NCI-H2196 treated with DMSO at 0.1 percent for 48 hours (cell line): ENCODE measurements around the gene CDK11B.
"Not testable (repeated sequence)": the region's sequence is repeated elsewhere in the genome, so short reads cannot be mapped to it uniquely, and the experiment has no call there.

Experiments used
- DNase-seq: peaks from one replicate; lab custom pipeline; 2025; ENCODE audit not compliant: unreplicated experiment; lab: John Stamatoyannopoulos, UW

Gene CDK11B

DNA sequence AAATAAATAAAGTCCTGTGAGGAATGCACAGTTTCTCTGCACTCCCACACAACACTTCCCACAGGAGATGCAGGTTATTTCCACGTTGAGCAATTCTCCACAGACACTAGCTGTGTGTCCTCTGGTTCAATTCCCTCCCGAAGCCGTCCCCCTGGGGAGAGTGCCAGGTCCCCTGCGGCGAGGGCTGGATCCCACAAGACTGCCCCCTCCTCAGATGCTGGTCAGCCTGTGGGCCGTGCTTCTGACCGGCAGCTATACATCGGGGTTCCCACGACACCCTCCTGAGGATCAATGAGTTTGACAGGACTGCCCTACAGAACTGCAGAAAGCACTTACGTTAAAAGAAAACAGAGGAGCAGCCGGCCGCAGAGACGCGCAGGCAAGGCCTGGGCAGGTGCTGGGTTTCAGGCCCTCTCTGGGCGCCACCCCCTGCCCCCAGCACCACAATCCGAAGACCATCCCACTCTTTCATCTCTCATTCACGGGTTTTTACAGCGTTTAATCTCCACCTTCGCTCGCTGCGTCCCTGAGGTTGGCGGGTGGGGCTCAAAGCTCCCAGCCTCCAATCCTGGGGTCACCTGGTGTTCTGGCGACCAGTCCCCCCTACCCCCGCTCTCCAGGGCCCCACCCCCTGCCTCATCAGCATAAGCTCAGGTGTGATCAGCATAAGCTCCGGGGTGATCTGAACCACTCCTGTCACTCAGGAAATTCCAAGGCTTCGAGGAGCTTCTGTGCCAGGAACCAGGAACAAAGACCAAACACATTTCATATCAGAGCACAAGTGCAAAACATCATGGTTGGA lies 24.5 kb upstream of the CDK11B start:
- no peak for DNase-seq

DNA sequence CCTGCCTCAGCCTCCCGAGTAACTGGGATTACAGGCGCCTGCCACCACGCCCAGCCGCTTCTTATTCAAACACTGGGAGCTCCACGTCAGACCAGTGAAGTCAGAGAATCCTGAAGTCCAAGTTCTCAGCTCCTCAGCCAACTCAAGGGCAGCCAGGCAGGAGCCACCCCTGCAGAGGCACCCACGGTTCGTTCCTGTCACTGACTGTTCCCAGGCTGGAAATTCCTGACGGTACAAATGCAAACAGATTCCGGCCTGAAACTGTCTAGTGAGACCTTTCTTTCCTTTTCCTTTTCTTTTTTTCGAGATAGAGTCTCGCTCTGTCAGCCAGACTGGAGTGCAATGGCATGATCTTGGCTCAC lies 22.1 kb upstream of the CDK11B start:
- DNase-seq = no peak

DNA sequence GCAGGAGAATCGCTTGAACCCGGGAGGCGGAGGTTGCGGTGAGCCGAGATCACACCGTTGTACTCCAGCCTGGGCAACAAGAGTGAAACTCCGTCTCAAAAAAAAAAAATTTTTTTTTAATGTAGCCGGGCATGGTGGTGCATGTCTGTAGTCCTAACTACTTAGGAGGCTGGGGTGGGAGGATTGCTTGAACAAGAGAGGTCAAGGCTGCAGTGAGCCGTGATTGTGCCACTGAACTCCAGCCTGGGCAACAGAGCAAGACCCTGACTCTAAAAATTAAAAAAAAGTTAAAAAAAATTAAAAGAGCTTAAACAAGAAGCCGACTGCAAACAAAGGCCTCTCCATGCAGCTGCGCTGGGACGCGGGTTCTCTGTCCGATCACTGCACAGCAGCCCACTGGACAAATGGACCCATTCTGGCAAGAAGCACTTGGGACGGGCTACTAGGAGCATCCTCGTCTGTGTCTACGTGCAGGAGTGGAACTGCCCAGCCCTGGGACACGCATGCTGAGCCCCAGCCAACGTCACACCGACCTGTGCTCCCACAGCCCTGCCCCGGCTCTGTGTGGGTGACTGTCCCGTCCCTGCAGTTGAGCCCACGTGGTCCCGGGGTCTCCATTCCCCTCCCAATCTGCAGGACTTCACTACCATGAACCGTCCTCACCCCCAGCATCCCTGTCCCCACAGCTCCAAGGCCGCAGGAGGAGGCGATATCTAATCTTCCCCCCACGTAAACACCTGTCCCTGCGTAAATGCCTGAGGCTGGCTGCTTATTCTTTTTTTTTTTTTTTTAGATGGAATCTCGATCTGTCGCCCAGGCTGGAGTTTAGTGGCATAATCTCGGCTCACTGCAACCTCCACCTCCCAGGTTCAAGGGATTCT lies 21.5 kb upstream of the CDK11B start:
- DNase-seq = no peak

- no peak for DNase-seq
Measured at GRCh38 chr1:1678581-1679380, 20.0 kb upstream of the CDK11B start.

GRCh38 chr1:1677718-1678580 lies 19.1 kb upstream of the CDK11B start:
- DNase-seq = no peak

DNA sequence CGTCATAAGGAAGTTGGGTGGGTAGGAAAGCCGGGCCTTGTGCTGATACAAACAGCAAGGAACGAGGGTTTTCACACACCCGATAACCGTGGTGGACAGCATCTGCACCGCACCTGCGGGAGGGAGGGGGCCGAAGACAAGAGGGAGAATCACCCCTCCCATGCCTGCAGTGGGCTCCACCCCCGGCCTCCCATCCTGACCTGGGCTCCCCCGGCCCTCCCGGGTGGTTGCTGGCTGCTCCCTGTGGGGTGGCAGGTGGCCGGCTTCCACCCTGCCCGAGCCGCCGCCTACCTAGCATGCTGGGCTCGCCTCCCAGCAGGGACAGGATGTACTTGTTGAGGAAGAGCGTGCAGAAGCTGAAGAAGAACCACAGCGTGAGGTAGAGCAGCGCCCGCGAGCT lies 17.3 kb upstream of the CDK11B start:
- DNase-seq = not testable (repeated sequence)

DNA sequence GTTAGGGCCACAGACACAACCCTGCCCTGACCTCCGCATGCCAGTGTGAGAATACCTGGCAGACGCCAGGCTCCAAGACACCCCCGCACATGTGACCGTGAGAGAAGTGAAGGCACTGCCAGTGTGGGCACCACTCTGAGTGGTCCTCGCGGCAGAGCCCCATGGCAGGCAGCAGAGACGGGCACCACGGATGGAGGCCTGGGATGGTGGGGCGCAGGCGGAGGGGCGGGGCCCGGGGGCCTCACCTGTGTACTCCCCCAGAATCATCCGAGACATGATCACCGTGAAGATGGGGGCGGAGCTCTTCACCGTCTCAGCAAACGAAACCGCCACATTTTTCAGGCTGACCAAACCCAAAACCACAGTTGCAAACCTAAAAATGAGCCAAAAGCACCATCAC lies 16.4 kb upstream of the CDK11B start:
- not testable (repeated sequence) for DNase-seq

DNA sequence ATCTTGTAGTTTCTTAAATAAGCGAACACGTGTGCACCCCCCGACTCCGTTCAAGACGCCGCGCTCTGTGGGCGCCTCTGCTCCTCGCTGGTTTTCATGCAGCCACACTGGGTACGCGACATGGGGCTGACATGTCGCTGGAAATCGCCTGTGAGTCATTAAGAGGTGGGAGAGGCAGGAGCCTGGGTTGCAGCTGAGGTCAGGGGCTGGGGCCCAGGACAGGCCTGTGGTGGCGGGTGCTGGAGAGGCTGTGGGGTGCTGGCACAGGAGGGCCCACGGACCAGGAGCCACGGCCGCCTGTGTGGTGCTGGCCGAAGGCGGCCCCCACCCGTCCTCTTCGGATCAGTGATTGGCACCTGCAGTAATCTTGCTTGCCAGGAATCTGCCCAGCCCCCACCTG lies 16.0 kb upstream of the CDK11B start:
- not testable (repeated sequence) for DNase-seq

GRCh38 chr1:1672181-1672965 lies 13.6 kb upstream of the CDK11B start:
- DNase-seq = no peak

DNA sequence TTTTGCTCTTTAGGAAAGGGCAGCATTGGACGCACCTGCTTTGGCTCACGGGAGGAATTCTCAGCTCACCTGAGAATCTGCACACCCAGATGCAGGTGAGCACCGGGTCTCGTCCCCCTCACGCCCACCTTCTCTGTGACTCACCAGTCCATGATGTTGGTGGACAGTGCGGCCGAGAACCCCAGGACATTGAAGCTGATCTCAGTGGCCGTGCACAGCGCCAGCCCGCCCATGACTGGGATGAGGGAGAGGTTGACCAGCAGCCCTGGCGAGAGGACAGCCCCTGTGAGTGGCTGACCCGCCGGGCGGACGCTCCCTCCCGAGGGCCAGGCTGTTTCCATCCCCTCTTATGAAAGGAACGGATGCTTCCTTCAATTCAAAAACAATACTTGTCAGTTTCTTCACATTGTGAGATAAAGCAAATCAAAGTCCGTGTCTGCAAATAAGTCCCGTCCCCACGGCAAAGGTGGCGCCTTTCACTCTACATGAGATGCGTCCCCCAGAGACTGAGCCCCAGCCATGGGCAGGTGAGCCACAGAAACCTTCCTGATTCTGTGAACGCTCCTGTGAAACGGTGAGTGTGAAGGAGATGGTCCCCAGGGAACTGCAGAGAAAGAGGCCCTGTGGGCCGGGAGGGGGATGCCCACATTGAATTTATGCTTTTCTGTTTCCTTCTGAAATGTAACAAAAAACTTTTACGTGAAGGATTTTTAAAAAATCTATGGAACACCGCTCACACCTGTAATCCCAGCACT lies 12.7 kb upstream of the CDK11B start:
- no peak for DNase-seq

DNA sequence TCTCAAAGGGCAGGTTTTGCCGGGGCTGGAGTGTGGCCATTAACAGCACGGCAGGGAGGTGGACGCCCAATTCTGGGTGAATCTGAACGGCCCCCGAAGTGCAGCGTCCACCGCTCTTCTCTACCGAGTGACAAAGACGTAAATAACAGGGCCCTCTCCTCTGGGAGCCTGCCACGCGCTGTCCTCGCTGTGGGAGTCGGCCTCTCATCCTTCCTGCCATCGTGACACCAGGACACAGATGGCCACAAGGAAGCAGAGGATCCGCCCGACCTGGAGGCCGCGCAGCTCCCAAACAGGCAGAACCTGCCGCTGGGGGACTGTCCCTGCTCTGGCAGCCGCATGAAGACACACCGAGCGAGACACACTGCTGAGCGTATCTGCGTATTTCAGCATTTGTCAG lies 12.1 kb upstream of the CDK11B start:
- no peak for DNase-seq

DNA sequence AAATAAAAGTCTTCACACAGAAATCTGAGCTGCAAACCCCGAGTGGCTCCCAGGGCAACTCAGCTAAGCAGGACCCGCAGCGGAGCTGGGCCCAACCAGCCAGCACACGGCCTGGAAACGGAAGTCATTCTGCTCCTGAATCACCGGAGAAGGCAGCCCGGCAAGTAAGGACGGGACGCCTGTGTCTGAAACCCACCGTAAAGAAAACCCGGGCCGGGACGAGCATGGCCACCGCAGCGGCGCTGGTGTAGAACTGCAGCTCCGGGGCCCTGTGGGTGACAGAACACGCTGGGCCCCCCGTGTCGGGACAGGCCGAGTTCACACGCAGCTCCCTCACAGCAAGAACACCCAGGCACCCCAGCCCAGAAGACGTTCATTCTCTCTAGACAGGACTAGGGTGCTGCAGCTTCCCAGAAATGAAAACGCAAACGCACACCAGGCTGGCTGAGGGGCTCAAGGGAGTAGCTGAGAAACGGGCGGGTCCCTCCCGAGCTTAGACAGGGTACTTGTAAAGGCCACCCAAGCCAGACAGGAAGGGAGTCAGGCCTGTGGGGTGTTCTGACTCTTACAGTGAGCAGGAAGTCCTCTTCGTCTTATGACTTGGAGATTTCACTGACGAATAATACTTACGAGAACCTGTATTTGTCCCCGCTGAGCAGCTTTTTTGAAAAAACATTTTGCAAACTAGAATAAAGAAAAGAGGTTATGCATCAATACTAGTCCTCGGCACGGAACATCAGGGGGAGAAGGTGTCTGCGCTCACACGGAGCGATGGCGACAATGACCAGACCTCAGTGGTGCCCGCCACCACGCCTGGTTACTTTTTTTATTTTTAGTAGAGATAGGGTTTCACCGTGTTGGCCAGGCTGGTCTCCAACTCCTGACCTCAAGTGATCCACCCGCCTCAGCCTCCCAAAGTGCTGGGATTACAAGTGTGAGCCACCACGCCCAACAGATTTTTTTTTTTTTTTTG lies 10.9 kb upstream of the CDK11B start:
- DNase-seq = no peak

DNA sequence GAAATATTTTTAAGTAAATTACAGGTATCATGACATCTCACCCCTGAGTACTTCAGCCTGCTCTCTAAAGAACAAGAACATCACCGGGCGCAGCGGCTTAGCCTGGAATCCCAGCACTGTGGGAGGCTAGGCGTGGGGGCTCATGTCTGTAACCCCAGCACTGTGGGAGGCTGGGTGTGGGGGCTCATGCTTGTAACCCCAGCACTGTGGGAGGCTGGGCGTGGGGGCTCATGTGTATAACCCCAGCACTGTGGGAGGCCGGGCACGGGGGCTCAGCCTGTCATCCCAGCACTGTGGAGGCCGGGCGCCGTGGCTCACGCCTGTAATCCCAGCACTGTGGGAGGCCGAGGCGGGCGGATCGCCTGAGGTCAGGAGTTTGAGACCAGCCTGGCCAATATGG lies 7.7 kb upstream of the CDK11B start:
- DNase-seq = no peak

GRCh38 chr1:1665815-1666251 lies 7.0 kb upstream of the CDK11B start:
- no peak for DNase-seq

DNA sequence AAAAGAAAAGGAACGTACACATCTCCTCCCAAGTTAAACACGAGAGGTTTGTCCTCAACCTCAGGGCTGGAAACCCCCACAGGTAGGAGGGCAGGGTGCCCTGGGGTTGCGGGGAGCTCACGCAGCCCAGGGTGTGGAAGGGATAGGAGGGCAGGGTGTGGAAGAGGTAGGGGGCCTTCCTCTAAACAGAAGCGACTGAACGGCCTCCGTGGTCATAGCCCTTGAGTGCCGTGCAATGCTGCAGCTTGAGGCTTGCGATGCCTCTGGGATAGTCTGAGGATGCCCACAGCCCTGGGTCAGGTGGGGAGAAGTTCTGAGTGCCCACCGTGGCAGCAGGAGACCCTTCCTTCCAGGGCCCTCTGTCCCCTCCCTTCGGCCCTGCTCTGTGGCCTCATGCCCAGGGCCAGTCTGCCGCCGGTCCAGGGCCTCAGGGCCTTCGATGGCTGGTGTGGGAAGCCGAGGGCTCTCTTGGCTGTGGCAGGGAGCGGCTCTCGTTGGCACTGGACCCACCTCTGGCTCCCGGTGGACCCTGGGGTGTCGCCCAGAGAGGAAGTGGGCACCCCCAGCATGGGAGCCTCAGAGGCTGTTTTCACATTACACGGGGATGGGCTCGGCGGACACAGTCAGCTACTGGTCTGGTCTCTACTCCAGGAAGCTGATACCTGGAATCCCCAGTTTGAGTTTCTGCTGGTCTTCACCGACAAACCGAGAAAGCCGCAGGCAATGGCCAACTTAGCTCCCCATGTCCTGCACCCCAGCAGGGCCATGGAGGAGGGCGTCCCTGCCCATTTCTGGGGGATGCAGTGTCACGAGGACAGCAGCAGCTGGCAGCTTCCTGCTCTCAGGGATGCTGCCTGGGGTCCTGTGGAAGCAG lies 6.4 kb upstream of the CDK11B start:
- DNase-seq = no peak

- DNase-seq = not testable (repeated sequence)
Measured at GRCh38 chr1:1664318-1664717, 5.5 kb upstream of the CDK11B start.
